ENCODE results near the gene NTNG2.

The NTNG2 gene

GRCh38 chr9:132207839-132208615 is 46.2 kb downstream of the NTNG2 start:
- no peak for DNase-seq

GRCh38 chr9:132209228-132209627 is 47.4 kb downstream of the NTNG2 start:
- no peak for DNase-seq

GRCh38 chr9:132210472-132211145 is 48.8 kb downstream of the NTNG2 start:
- no peak for DNase-seq

GRCh38 chr9:132211570-132211969 is 49.7 kb downstream of the NTNG2 start:
- no peak for DNase-seq

- DNase-seq = no peak
Measured at GRCh38 chr9:132214027-132214622, 52.3 kb downstream of the NTNG2 start.

GRCh38 chr9:132216861-132217619 is 55.2 kb downstream of the NTNG2 start:
- DNase-seq = no peak

- no peak for DNase-seq
Measured at GRCh38 chr9:132218208-132218607, 56.4 kb downstream of the NTNG2 start.

GRCh38 chr9:132221941-132222340 is 60.1 kb downstream of the NTNG2 start:
- no peak for DNase-seq

GRCh38 chr9:132224645-132225044 is 62.8 kb downstream of the NTNG2 start:
- no peak for DNase-seq

GRCh38 chr9:132226571-132227430 is 64.9 kb downstream of the NTNG2 start:
- no peak for DNase-seq

- no peak for DNase-seq
Measured at GRCh38 chr9:132228062-132228461, 66.2 kb downstream of the NTNG2 start.

- DNase-seq = no peak
Measured at GRCh38 chr9:132230605-132231004, 68.7 kb downstream of the NTNG2 start.

GRCh38 chr9:132231019-132231701 is 69.3 kb downstream of the NTNG2 start:
- DNase-seq = no peak

GRCh38 chr9:132232522-132232921 is 70.7 kb downstream of the NTNG2 start:
- no peak for DNase-seq

- DNase-seq = no peak
Measured at GRCh38 chr9:132233138-132233537, 71.3 kb downstream of the NTNG2 start.

- DNase-seq = no peak
Measured at GRCh38 chr9:132234535-132234934, 72.7 kb downstream of the NTNG2 start.

GRCh38 chr9:132235125-132235524 is 73.3 kb downstream of the NTNG2 start:
- DNase-seq = no peak

GRCh38 chr9:132235894-132236661 is 74.2 kb downstream of the NTNG2 start:
- DNase-seq = no peak

- no peak for DNase-seq
Measured at GRCh38 chr9:132236662-132237311, 74.9 kb downstream of the NTNG2 start.

- DNase-seq = no peak
Measured at GRCh38 chr9:132237481-132237880, 75.6 kb downstream of the NTNG2 start.
